ENCODE measurements around the gene NINL. TPM values are rescaled to one million over a fixed set of nuclear protein-coding genes. Genes with fewer than 3 reads are reported as not detected.

NINL gene
- total and polyA plus RNA-seq, 2 of the 4 experiments (the other 2 are of a cell fraction), result 3.0 to 10.4 TPM

- DNase-seq (peak; percentile 40), ATAC-seq (ENCODE audit: low read depth) (peak; percentile 68)
- Histone ChIP-seq H3K56ac (ENCODE audit: extremely low read depth, insufficient read depth, low read length) (no peak overlapping the region), H2BK15ac (ENCODE audit: low read depth, low read length) (no peak overlapping the region), H2BK120ac (ENCODE audit: low read depth, low read length) (no peak overlapping the region), H3K4me1 (ENCODE audit: control insufficient read depth, insufficient read depth, low read length) (peaks cover 2% of the 10 kb centered on the region; the same call in 1 of the 2 replicates), H4K8ac (ENCODE audit: low read depth in 2 of 2, low read length in 2 of 2) (peak overlapping the region in 1 of 2 experiments; percentile 22; a peak in 1 of 4 replicates), H2BK5ac (ENCODE audit: low read depth, low read length, poor library complexity, severe bottlenecking) (no peak overlapping the region), H3K36me3 (ENCODE audit: control insufficient read depth, insufficient read depth, low read length) (peaks cover 4% of the 10 kb centered on the region; the same call in 1 of the 2 replicates), H2AFZ (replicated peaks; ENCODE audit: low read length, poor library complexity) (peak overlapping the region; percentile 82), H3K9me1 (ENCODE audit: insufficient read depth, low read length) (no peaks in the 10 kb centered on the region; the same call in 1 of the 2 replicates), H3K79me1 (ENCODE audit: low read depth in 1 of 2, low read length in 2 of 2) (no peaks in the 10 kb centered on the region; a peak in 2 of 4 replicates), H4K91ac (ENCODE audit: insufficient read depth, low read depth, low read length) (no peak overlapping the region), H2BK20ac (ENCODE audit: low read depth, low read length) (no peak overlapping the region), H3K18ac (ENCODE audit: low read depth, low read length) (no peak overlapping the region), H3K4ac (ENCODE audit: low read depth, low read length) (no peak overlapping the region), H3K27ac (ENCODE audit: insufficient read depth, low read length) (no peak overlapping the region), H3K9me3 (ENCODE audit: control insufficient read depth, insufficient read depth, low read length) (no peaks in the 10 kb centered on the region), H3K27me3 (ENCODE audit: control insufficient read depth, insufficient read depth, low read length) (no peaks in the 10 kb centered on the region), H3K9ac (ENCODE audit: low read depth, low read length) (no peak overlapping the region), H3K23ac (ENCODE audit: low read depth, low read length) (no peak overlapping the region), H4K20me1 (ENCODE audit: insufficient read depth, low read length) (no peaks in the 10 kb centered on the region), H2AK5ac (ENCODE audit: low read depth, low read length) (no peak overlapping the region), H3K4me2 (ENCODE audit: low read depth, low read length) (no peak overlapping the region), H4K5ac (ENCODE audit: low read depth, low read length) (no peak overlapping the region), H2AK9ac (replicated peaks; ENCODE audit: low read depth, low read length, poor library complexity) (no peak overlapping the region), H3K4me3 (ENCODE audit: insufficient read depth, low read depth, low read length) (no peak overlapping the region), H3K14ac (replicated peaks; ENCODE audit: low read depth, low read length) (no peak overlapping the region)
- BruUV-seq (replicated peaks), result no TSS peak
- ChIA-PET POLR2A (ENCODE audit: unreplicated experiment) (no interaction called here), CTCF (interaction anchor here (0.6 kb wide), 1 partner anchor 88 kb away, joined by 3 read pairs; no protein-coding TSS in a partner anchor)
- dilution Hi-C loops (cut with HindIII; ENCODE audit: low sequenced_read_pairs, unreplicated experiment) (no loop called here), in situ Hi-C loops (cut with MboI; ENCODE audit: low sequenced_read_pairs) (loop anchor here (25.0 kb wide), 1 partner anchor 425 kb away; no protein-coding TSS in a partner anchor), intact Hi-C loops (cut with micrococcal nuclease) (no loop called here)
- no peak for TF ChIP-seq MAFK (IDR thresholded peaks at IDR 0.05; ENCODE audit: low read depth, low read length)
- no peak for TF ChIP-seq CTCF (conservative IDR thresholded peaks at IDR 0.05; ENCODE audit: low read depth, low read length)
- TF ChIP-seq CEBPB (IDR thresholded peaks at IDR 0.05; ENCODE audit: low read depth, low read length), result no peak
- no peak for TF ChIP-seq NFE2L2 (IDR thresholded peaks at IDR 0.05; ENCODE audit: low read depth, low read length)
- no peak for TF ChIP-seq RCOR1 (IDR thresholded peaks at IDR 0.05; ENCODE audit: insufficient replicate concordance, low read length)
- WGBS, 2 experiments (ENCODE audit: extremely low coverage in 2 of 2, insufficient read length in 1 of 2), result 29% methylated on average over 2 of the region's 4 CpGs; no CpG with 5 or more reads in 1 of the 2 experiments
These were observed 148.2 kb downstream of the NINL start for GRCh38 chr20:25437153-25437581.
